SK-N-DZ (cell line): ENCODE measurements around the gene BOD1L2.

ENCODE experiments used
- DNase-seq: peaks from one replicate; pipeline ENCODE4 v3.0.0-alpha.2; 2015; ENCODE audit warnings: low spot score

BOD1L2 gene

GRCh38 chr18:57150081-57150480 lies 3.2 kb downstream of the BOD1L2 start:
- DNase-seq = no peak

GRCh38 chr18:57150828-57151227 lies 3.9 kb downstream of the BOD1L2 start:
- DNase-seq = peak; percentile 85

- DNase-seq = no peak
Measured at GRCh38 chr18:57154191-57154830, 7.4 kb downstream of the BOD1L2 start.

- DNase-seq = no peak
Measured at GRCh38 chr18:57164401-57164800, 17.5 kb downstream of the BOD1L2 start.

GRCh38 chr18:57167617-57168308 lies 20.9 kb downstream of the BOD1L2 start:
- DNase-seq = no peak

- no peak for DNase-seq
Measured at GRCh38 chr18:57171026-57171425, 24.1 kb downstream of the BOD1L2 start.

- DNase-seq = no peak
Measured at GRCh38 chr18:57175532-57175931, 28.6 kb downstream of the BOD1L2 start.

- no peak for DNase-seq
Measured at GRCh38 chr18:57185434-57185833, 38.5 kb downstream of the BOD1L2 start.

GRCh38 chr18:57188851-57189557 lies 42.1 kb downstream of the BOD1L2 start:
- peak; percentile 95 for DNase-seq

GRCh38 chr18:57190026-57190425 lies 43.1 kb downstream of the BOD1L2 start:
- DNase-seq = peak; percentile 33

- no peak for DNase-seq
Measured at GRCh38 chr18:57194070-57194469, 47.2 kb downstream of the BOD1L2 start.

GRCh38 chr18:57194622-57195021 lies 47.7 kb downstream of the BOD1L2 start:
- DNase-seq = no peak

GRCh38 chr18:57195341-57195740 lies 48.5 kb downstream of the BOD1L2 start:
- DNase-seq = no peak

GRCh38 chr18:57197261-57197660 lies 50.4 kb downstream of the BOD1L2 start:
- DNase-seq = peak; percentile 30

- no peak for DNase-seq
Measured at GRCh38 chr18:57198073-57198472, 51.2 kb downstream of the BOD1L2 start.
